ENCODE data around the gene LNX1. TPM values are rescaled to one million over a fixed set of nuclear protein-coding genes. Genes with fewer than 3 reads are reported as not detected.

LNX1 gene
- total RNA-seq, 1 donor from 2014 or later: not detected

GRCh38 chr4:53614591-53614990 is 23.3 kb upstream of the LNX1 start:
- Mint-ChIP-seq H3K4me1 (no peaks in the 10 kb centered on the region), H3K27ac (no peak overlapping the region), H3K9me3 (peaks cover 13% of the 10 kb centered on the region), H3K4me3 (no peak overlapping the region), H3K36me3 (ENCODE audit: low read depth) (no peaks in the 10 kb centered on the region), H3K27me3 (peaks cover 8% of the 10 kb centered on the region)
- intact Hi-C loops (cut with micrococcal nuclease): no loop called here
- ChIA-PET POLR2A (no interaction called here), CTCF (no interaction called here)
- DNase-seq (no peak), ATAC-seq (ENCODE audit: low read depth) (no peak)
- no peak for TF ChIP-seq CTCF (IDR thresholded peaks at IDR 0.05)

- POLR2A ChIA-PET: no interaction called here
- H3K4me3 Mint-ChIP-seq: no peak overlapping the region
- intact Hi-C loops (cut with micrococcal nuclease): no loop called here
- H3K36me3 Mint-ChIP-seq (ENCODE audit: low read depth): no peaks in the 10 kb centered on the region
- H3K4me1 Mint-ChIP-seq: no peaks in the 10 kb centered on the region
- H3K27ac Mint-ChIP-seq: no peak overlapping the region
- H3K9me3 Mint-ChIP-seq: peaks cover 19% of the 10 kb centered on the region
- CTCF ChIA-PET: no interaction called here
- TF ChIP-seq CTCF (IDR thresholded peaks at IDR 0.05): no peak
- ATAC-seq (ENCODE audit: low read depth) (no peak), DNase-seq (no peak)
- H3K27me3 Mint-ChIP-seq: peaks cover 13% of the 10 kb centered on the region
Observed at GRCh38 chr4:53613428-53613827, 22.1 kb upstream of the LNX1 start.

- ChIA-PET POLR2A (no interaction called here), CTCF (no interaction called here)
- intact Hi-C loops (cut with micrococcal nuclease): no loop called here
- Mint-ChIP-seq H3K4me1 (no peaks in the 10 kb centered on the region), H3K4me3 (no peak overlapping the region), H3K27me3 (peaks cover 12% of the 10 kb centered on the region), H3K9me3 (peaks cover 15% of the 10 kb centered on the region), H3K27ac (no peak overlapping the region), H3K36me3 (ENCODE audit: low read depth) (no peaks in the 10 kb centered on the region)
- ATAC-seq (ENCODE audit: low read depth) (no peak), DNase-seq (no peak)
- TF ChIP-seq CTCF (IDR thresholded peaks at IDR 0.05): no peak
Observed at GRCh38 chr4:53608649-53609048, 17.4 kb upstream of the LNX1 start.

GRCh38 chr4:53608242-53608641 is 17.0 kb upstream of the LNX1 start:
- ChIA-PET POLR2A (no interaction called here), CTCF (no interaction called here)
- intact Hi-C loops (cut with micrococcal nuclease): no loop called here
- DNase-seq (no peak), ATAC-seq (ENCODE audit: low read depth) (no peak)
- no peak overlapping the region for H3K4me3 Mint-ChIP-seq
- no peak overlapping the region for H3K27ac Mint-ChIP-seq
- no peaks in the 10 kb centered on the region for H3K4me1 Mint-ChIP-seq
- no peak for TF ChIP-seq CTCF (IDR thresholded peaks at IDR 0.05)
- H3K36me3 Mint-ChIP-seq (ENCODE audit: low read depth): no peaks in the 10 kb centered on the region
- peaks cover 10% of the 10 kb centered on the region for H3K27me3 Mint-ChIP-seq
- peaks cover 13% of the 10 kb centered on the region for H3K9me3 Mint-ChIP-seq

GRCh38 chr4:53605783-53606182 is 14.5 kb upstream of the LNX1 start:
- Mint-ChIP-seq H3K4me3 (no peak overlapping the region), H3K27ac (no peak overlapping the region)
- intact Hi-C loops (cut with micrococcal nuclease): no loop called here

More at GRCh38 chr4:53605783-53606182, 14.5 kb upstream of the LNX1 start:
- no peak for DNase-seq
- H3K4me1 Mint-ChIP-seq: peaks cover 6% of the 10 kb centered on the region
- TF ChIP-seq CTCF (IDR thresholded peaks at IDR 0.05): no peak
- H3K27me3 Mint-ChIP-seq: peaks cover 15% of the 10 kb centered on the region
- ChIA-PET POLR2A (no interaction called here), CTCF (no interaction called here)
- no peaks in the 10 kb centered on the region for H3K36me3 Mint-ChIP-seq (ENCODE audit: low read depth)
- peaks cover 9% of the 10 kb centered on the region for H3K9me3 Mint-ChIP-seq
- ATAC-seq (ENCODE audit: low read depth): no peak
